ENCODE results near the gene NLGN4X.

- no peak for TF ChIP-seq POLR2A (IDR thresholded peaks at IDR 0.05; ENCODE audit: low read depth, low read length)
- TF ChIP-seq POLR2AphosphoS5 (IDR thresholded peaks at IDR 0.05; ENCODE audit: low read depth, low read length): no peak
These were observed 358.9 kb downstream of the NLGN4X start for GRCh38 chrX:5869786-5870185.
